ENCODE measurements around the gene KCTD4.

KCTD4 gene

DNA sequence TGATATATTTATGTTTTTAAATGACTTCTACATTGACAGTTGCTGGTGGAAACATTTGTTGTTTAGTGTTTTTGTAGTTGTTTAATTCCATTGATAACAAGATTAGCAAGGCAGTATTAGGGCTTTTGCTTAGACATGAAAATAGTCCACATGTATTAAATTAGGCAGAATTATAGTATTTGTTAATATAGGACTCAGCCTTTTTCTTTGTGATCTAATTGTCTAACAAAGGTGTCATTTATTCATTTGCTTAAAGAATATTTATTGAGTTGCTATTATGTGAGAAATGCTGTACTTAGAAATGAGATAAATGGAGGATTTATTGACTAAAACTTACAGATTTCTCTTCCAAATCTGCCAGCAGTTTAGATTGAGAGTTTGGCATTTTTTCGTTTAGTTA lies 41.7 kb upstream of the KCTD4 start:
- Histone ChIP-seq H3K4me3 (ENCODE audit: low read depth, low read length) (no peak overlapping the region), H3K4me1 (ENCODE audit: control insufficient read depth in 1 of 2, insufficient read depth in 2 of 2, low read length in 2 of 2) (no peaks in the 10 kb centered on the region), H3K9ac (ENCODE audit: low read length) (no peak overlapping the region), H3K18ac (ENCODE audit: low read length) (no peak overlapping the region), H2AFZ (ENCODE audit: insufficient read depth, low read length, poor library complexity) (no peak overlapping the region), H4K91ac (ENCODE audit: low read depth, low read length) (no peak overlapping the region), H2BK120ac (ENCODE audit: insufficient read depth, low read length, poor library complexity) (no peak overlapping the region), H4K8ac (ENCODE audit: low read depth, low read length) (no peak overlapping the region), H3K79me2 (ENCODE audit: control insufficient read depth, insufficient read depth, low read length, poor library complexity) (no peaks in the 10 kb centered on the region), H3K9me3 (ENCODE audit: insufficient read depth, low read depth, low read length) (no peaks in the 10 kb centered on the region), H2AK5ac (ENCODE audit: low read length) (no peak overlapping the region), H3K27me3 (ENCODE audit: insufficient read depth, low read length) (no peaks in the 10 kb centered on the region), H3K79me1 (ENCODE audit: low read length) (no peaks in the 10 kb centered on the region), H2BK5ac (ENCODE audit: low read depth, low read length, poor library complexity) (no peak overlapping the region), H4K12ac (ENCODE audit: low read depth, low read length) (no peak overlapping the region), H2BK12ac (ENCODE audit: low read length) (no peak overlapping the region), H3K4ac (ENCODE audit: low read depth, low read length) (no peak overlapping the region), H3K23ac (ENCODE audit: low read length) (no peak overlapping the region), H3K27ac (ENCODE audit: low read depth, low read length) (no peak overlapping the region), H3K36me3 (ENCODE audit: control insufficient read depth in 1 of 2, insufficient read depth in 2 of 2, low read length in 2 of 2) (no peaks in the 10 kb centered on the region), H3K4me2 (ENCODE audit: low read length) (no peak overlapping the region), H3K14ac (ENCODE audit: low read length) (no peak overlapping the region)
- WGBS (ENCODE audit: extremely low coverage, insufficient coverage, insufficient read length), result no CpG with 5 or more reads among the region's 1 CpG
- DNase-seq, result no peak

- Histone ChIP-seq H3K4me3 (ENCODE audit: low read depth, low read length) (no peak overlapping the region), H2AK5ac (ENCODE audit: low read length) (no peak overlapping the region), H3K36me3 (ENCODE audit: control insufficient read depth in 1 of 2, insufficient read depth in 2 of 2, low read length in 2 of 2) (no peaks in the 10 kb centered on the region), H3K4me1 (ENCODE audit: control insufficient read depth in 1 of 2, insufficient read depth in 2 of 2, low read length in 2 of 2) (no peaks in the 10 kb centered on the region), H4K8ac (ENCODE audit: low read depth, low read length) (no peak overlapping the region), H3K9me3 (ENCODE audit: insufficient read depth, low read depth, low read length) (no peaks in the 10 kb centered on the region), H2BK120ac (ENCODE audit: insufficient read depth, low read length, poor library complexity) (no peak overlapping the region), H3K14ac (ENCODE audit: low read length) (no peak overlapping the region), H3K18ac (ENCODE audit: low read length) (no peak overlapping the region), H4K91ac (ENCODE audit: low read depth, low read length) (no peak overlapping the region), H3K79me2 (ENCODE audit: control insufficient read depth, insufficient read depth, low read length, poor library complexity) (no peaks in the 10 kb centered on the region), H3K79me1 (ENCODE audit: low read length) (no peaks in the 10 kb centered on the region), H3K4me2 (ENCODE audit: low read length) (no peak overlapping the region), H3K27ac (ENCODE audit: low read depth, low read length) (no peak overlapping the region), H3K23ac (ENCODE audit: low read length) (no peak overlapping the region), H4K12ac (ENCODE audit: low read depth, low read length) (no peak overlapping the region), H2BK12ac (ENCODE audit: low read length) (no peak overlapping the region), H3K9ac (ENCODE audit: low read length) (no peak overlapping the region), H2BK5ac (ENCODE audit: low read depth, low read length, poor library complexity) (no peak overlapping the region), H2AFZ (ENCODE audit: insufficient read depth, low read length, poor library complexity) (no peak overlapping the region), H3K27me3 (ENCODE audit: insufficient read depth, low read length) (no peaks in the 10 kb centered on the region), H3K4ac (ENCODE audit: low read depth, low read length) (no peak overlapping the region)
- no CpG with 5 or more reads among the region's 3 CpGs for WGBS (ENCODE audit: extremely low coverage, insufficient coverage, insufficient read length)
- no peak for DNase-seq
These were observed 41.2 kb upstream of the KCTD4 start for GRCh38 chr13:45242070-45242469.

- Histone ChIP-seq H3K4me2 (ENCODE audit: low read length) (no peak overlapping the region), H4K12ac (ENCODE audit: low read depth, low read length) (no peak overlapping the region), H3K79me1 (ENCODE audit: low read length) (no peaks in the 10 kb centered on the region), H2AFZ (ENCODE audit: insufficient read depth, low read length, poor library complexity) (no peak overlapping the region), H3K79me2 (ENCODE audit: control insufficient read depth, insufficient read depth, low read length, poor library complexity) (no peaks in the 10 kb centered on the region), H3K27ac (ENCODE audit: low read depth, low read length) (no peak overlapping the region), H3K27me3 (ENCODE audit: insufficient read depth, low read length) (no peaks in the 10 kb centered on the region), H2BK120ac (ENCODE audit: insufficient read depth, low read length, poor library complexity) (no peak overlapping the region), H3K36me3 (ENCODE audit: control insufficient read depth in 1 of 2, insufficient read depth in 2 of 2, low read length in 2 of 2) (no peaks in the 10 kb centered on the region), H3K4me3 (ENCODE audit: low read depth, low read length) (no peak overlapping the region), H4K91ac (ENCODE audit: low read depth, low read length) (no peak overlapping the region), H3K4me1 (ENCODE audit: control insufficient read depth in 1 of 2, insufficient read depth in 2 of 2, low read length in 2 of 2) (no peaks in the 10 kb centered on the region), H3K4ac (ENCODE audit: low read depth, low read length) (no peak overlapping the region), H3K18ac (ENCODE audit: low read length) (no peak overlapping the region), H2AK5ac (ENCODE audit: low read length) (no peak overlapping the region), H3K14ac (ENCODE audit: low read length) (no peak overlapping the region), H3K9ac (ENCODE audit: low read length) (no peak overlapping the region), H2BK5ac (ENCODE audit: low read depth, low read length, poor library complexity) (no peak overlapping the region), H4K8ac (ENCODE audit: low read depth, low read length) (no peak overlapping the region), H3K9me3 (ENCODE audit: insufficient read depth, low read depth, low read length) (no peaks in the 10 kb centered on the region), H3K23ac (ENCODE audit: low read length) (no peak overlapping the region), H2BK12ac (ENCODE audit: low read length) (no peak overlapping the region)
- no peak for DNase-seq
These were observed 39.3 kb upstream of the KCTD4 start for GRCh38 chr13:45240143-45240542.

DNA sequence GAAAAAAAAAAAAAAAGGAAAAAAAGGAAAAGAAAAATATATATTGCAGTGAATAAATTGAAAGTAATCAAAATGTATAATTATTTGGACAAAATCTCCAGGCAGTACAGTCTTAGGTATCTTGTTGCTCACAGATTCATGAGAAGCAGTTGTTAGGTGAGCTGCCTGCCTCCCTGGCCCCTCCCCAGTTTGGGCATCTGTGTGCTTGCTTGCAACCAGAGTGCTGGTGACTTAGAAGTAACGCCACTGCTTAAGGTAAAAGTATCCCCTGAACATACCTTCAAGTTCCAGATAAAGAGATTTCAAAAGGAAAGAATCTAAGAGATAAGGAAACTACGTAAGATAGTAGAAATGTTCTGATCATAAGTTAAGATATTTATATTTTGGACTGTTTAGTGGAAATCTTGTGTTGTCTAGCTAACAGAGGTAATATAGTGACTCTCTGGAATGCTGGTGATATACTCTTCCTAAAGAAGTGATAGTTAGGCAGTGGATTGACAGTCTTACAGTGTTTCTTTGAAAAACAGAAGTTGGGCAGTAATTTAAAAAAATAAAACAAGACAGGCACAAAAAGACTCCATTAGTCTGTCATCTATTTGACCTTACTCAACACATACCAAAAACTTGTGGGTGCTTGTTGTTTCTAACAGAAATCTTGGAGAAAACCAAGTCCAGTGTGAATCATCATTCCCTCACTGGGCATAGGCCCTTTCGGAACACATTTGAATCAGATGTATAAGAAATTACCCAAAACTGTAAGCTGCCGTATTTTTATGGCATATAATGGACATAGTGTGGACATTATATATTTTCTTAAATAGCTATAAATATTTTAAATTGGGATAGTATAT lies 38.3 kb upstream of the KCTD4 start:
- Histone ChIP-seq H2AK5ac (ENCODE audit: low read length) (no peak overlapping the region), H3K27ac (ENCODE audit: low read depth, low read length) (no peak overlapping the region)
- WGBS (ENCODE audit: extremely low coverage, insufficient coverage, insufficient read length), result no CpG with 5 or more reads among the region's 4 CpGs

More for the DNA sequence above, 38.3 kb upstream of the KCTD4 start:
- Histone ChIP-seq H3K18ac (ENCODE audit: low read length) (no peak overlapping the region), H3K79me1 (ENCODE audit: low read length) (no peaks in the 10 kb centered on the region), H3K9ac (ENCODE audit: low read length) (no peak overlapping the region), H2BK12ac (ENCODE audit: low read length) (no peak overlapping the region), H2AFZ (ENCODE audit: insufficient read depth, low read length, poor library complexity) (no peak overlapping the region), H3K23ac (ENCODE audit: low read length) (no peak overlapping the region), H3K4ac (ENCODE audit: low read depth, low read length) (no peak overlapping the region), H3K79me2 (ENCODE audit: control insufficient read depth, insufficient read depth, low read length, poor library complexity) (no peaks in the 10 kb centered on the region), H3K36me3 (ENCODE audit: control insufficient read depth in 1 of 2, insufficient read depth in 2 of 2, low read length in 2 of 2) (no peaks in the 10 kb centered on the region), H3K4me3 (ENCODE audit: low read depth, low read length) (no peak overlapping the region), H4K12ac (ENCODE audit: low read depth, low read length) (no peak overlapping the region), H3K4me2 (ENCODE audit: low read length) (no peak overlapping the region), H3K14ac (ENCODE audit: low read length) (no peak overlapping the region), H3K4me1 (ENCODE audit: control insufficient read depth in 1 of 2, insufficient read depth in 2 of 2, low read length in 2 of 2) (no peaks in the 10 kb centered on the region), H4K91ac (ENCODE audit: low read depth, low read length) (no peak overlapping the region), H3K27me3 (ENCODE audit: insufficient read depth, low read length) (no peaks in the 10 kb centered on the region), H2BK120ac (ENCODE audit: insufficient read depth, low read length, poor library complexity) (no peak overlapping the region), H4K8ac (ENCODE audit: low read depth, low read length) (no peak overlapping the region), H2BK5ac (ENCODE audit: low read depth, low read length, poor library complexity) (no peak overlapping the region), H3K9me3 (ENCODE audit: insufficient read depth, low read depth, low read length) (no peaks in the 10 kb centered on the region)
- peak; percentile 85 to 93 for DNase-seq

Measured in trophoblast cell (in vitro differentiated cells and primary cell).